ENCODE data around the gene TMOD3. TPM values are rescaled to one million over a fixed set of nuclear protein-coding genes. Genes with fewer than 3 reads are reported as not detected.
A peak's percentile ranks its signal among the peaks of the same experiment; 100 is the strongest.

The TMOD3 gene
- total RNA-seq, 1 donor from 2014 or later = 80.3 TPM

GRCh38 chr15:51814606-51815005 lies 14.8 kb upstream of the TMOD3 start:
- FAIRE-seq = no peak
- TF ChIP-seq CTCF (IDR thresholded peaks at IDR 0.05; ENCODE audit: insufficient read depth, low read length, severe bottlenecking) = no peak

GRCh38 chr15:51816611-51817010 lies 12.8 kb upstream of the TMOD3 start:
- H3K27me3 ChIP-seq (ENCODE audit: control insufficient read depth, insufficient read depth, low read length) = no peaks in the 10 kb centered on the region
- FAIRE-seq = no peak

More at GRCh38 chr15:51814606-51815005, 14.8 kb upstream of the TMOD3 start:
- Histone ChIP-seq H3K36me3 (ENCODE audit: control insufficient read depth, insufficient read depth, low read length) (no peaks in the 10 kb centered on the region), H3K27me3 (ENCODE audit: control insufficient read depth, insufficient read depth, low read length) (no peaks in the 10 kb centered on the region), H3K4me3 (ENCODE audit: low read depth, low read length) (no peak overlapping the region)
- DNase-seq (ENCODE audit: low read depth) = no peak

GRCh38 chr15:51818150-51818549 lies 11.3 kb upstream of the TMOD3 start:
- no peak for DNase-seq (ENCODE audit: low read depth)
- H3K27me3 ChIP-seq (ENCODE audit: control insufficient read depth, insufficient read depth, low read length) = no peaks in the 10 kb centered on the region
- H3K36me3 ChIP-seq (ENCODE audit: control insufficient read depth, insufficient read depth, low read length) = no peaks in the 10 kb centered on the region
- TF ChIP-seq CTCF (IDR thresholded peaks at IDR 0.05; ENCODE audit: insufficient read depth, low read length, severe bottlenecking) = no peak
- no peak for FAIRE-seq
- H3K4me3 ChIP-seq (ENCODE audit: low read depth, low read length) = no peak overlapping the region

More at GRCh38 chr15:51816611-51817010, 12.8 kb upstream of the TMOD3 start:
- H3K36me3 ChIP-seq (ENCODE audit: control insufficient read depth, insufficient read depth, low read length) = no peaks in the 10 kb centered on the region
- TF ChIP-seq CTCF (IDR thresholded peaks at IDR 0.05; ENCODE audit: insufficient read depth, low read length, severe bottlenecking) = no peak
- no peak overlapping the region for H3K4me3 ChIP-seq (ENCODE audit: low read depth, low read length)
- DNase-seq (ENCODE audit: low read depth) = no peak

- TF ChIP-seq CTCF (IDR thresholded peaks at IDR 0.05; ENCODE audit: insufficient read depth, low read length, severe bottlenecking) = no peak
- DNase-seq (ENCODE audit: low read depth) (no peak), FAIRE-seq (no peak)
- H3K36me3 ChIP-seq (ENCODE audit: control insufficient read depth, insufficient read depth, low read length) = no peaks in the 10 kb centered on the region
- no peak overlapping the region for H3K4me3 ChIP-seq (ENCODE audit: low read depth, low read length)
- no peaks in the 10 kb centered on the region for H3K27me3 ChIP-seq (ENCODE audit: control insufficient read depth, insufficient read depth, low read length)
These were observed 3.8 kb upstream of the TMOD3 start for GRCh38 chr15:51825698-51826097.

GRCh38 chr15:51828621-51829375 lies 655 bp upstream of the TMOD3 start:
- no peaks in the 10 kb centered on the region for H3K36me3 ChIP-seq (ENCODE audit: control insufficient read depth, insufficient read depth, low read length)
- H3K4me3 ChIP-seq (ENCODE audit: low read depth, low read length) = no peak overlapping the region
- no peaks in the 10 kb centered on the region for H3K27me3 ChIP-seq (ENCODE audit: control insufficient read depth, insufficient read depth, low read length)
- DNase-seq (ENCODE audit: low read depth) (peak; percentile 82), FAIRE-seq (no peak)
- no peak for TF ChIP-seq CTCF (IDR thresholded peaks at IDR 0.05; ENCODE audit: insufficient read depth, low read length, severe bottlenecking)
